Stimulated activated CD8-positive, alpha-beta memory T cell treated with anti-CD3 and anti-CD28 coated beads, Interleukin-2, amount 100 ng/mL, for 48 hours (primary cell): ENCODE data around the gene PGLYRP4.
"Not testable (repeated sequence)": the region's sequence is repeated elsewhere in the genome, so short reads cannot be mapped to it uniquely, and the experiment has no call there.

Experiments used
- DNase-seq, 2 donors: peaks; one replicate each; pipeline ENCODE4 v3.0.0-alpha.2; 2020; ENCODE audit warnings: low read depth in 2 of 2

Gene PGLYRP4

DNA sequence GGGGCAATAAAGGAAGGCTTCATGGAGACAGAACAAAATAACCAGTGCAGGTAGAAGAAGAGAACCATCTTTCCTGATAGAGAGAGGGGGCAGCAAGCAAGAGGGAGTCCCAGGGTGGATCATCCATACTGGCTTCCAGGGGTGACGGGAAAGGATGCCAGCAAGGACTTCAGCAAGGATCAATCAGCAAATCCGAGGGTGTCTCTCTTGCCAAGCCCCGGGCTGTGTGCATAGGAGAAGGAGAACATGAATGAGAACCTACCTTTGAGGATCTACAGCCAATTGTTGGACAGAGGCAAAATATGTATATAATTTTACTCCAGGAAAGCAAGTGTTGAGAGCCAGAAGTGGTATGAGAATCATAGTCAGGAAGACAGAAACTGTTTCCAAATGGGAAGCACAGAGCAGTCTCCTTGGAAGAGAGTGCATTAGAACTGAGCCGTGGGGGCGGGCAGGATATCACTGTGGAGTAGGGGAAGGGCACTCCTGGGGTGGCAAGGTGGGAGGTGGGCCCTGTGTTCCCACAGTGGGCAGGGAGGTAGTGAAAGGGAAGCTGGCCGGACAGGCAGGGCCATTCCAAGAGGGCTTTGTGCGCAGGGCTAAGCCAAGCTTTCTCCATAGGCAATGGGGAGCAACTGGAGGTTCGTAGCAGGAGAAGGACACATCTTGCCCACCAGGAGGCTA lies 7.9 kb upstream of the PGLYRP4 start:
- DNase-seq, result no peak

DNA sequence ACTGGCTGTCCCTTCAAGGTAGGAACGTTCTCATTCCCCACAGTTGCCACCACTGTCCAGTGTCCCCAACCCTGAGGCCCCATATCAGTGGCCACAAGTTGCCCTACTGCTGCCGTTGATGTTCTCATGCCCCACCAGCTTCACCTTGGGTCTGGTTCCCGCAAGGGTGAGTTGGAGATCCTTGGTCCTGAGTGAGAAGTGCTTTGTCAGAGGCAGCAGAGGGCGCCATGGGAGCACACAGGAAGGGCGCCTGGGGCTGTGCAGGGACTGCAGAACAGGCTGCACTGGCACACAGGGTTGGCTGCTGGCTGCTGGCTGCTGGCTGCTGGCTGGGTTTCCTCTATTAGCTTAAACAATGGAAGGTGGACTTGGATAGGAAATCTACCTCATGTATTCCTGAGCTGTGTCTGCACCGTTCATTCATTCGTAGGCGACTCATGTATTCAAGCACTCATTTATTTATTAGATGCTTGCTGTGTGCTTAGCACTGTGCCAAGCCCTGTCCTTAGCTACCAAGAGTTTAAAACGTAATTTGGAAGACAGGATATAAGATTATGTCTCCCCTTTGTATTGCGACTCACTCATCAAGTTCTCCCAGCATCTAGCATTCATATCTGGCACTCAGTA lies 6.9 kb upstream of the PGLYRP4 start:
- DNase-seq, result peak; percentile 12 to 21

DNA sequence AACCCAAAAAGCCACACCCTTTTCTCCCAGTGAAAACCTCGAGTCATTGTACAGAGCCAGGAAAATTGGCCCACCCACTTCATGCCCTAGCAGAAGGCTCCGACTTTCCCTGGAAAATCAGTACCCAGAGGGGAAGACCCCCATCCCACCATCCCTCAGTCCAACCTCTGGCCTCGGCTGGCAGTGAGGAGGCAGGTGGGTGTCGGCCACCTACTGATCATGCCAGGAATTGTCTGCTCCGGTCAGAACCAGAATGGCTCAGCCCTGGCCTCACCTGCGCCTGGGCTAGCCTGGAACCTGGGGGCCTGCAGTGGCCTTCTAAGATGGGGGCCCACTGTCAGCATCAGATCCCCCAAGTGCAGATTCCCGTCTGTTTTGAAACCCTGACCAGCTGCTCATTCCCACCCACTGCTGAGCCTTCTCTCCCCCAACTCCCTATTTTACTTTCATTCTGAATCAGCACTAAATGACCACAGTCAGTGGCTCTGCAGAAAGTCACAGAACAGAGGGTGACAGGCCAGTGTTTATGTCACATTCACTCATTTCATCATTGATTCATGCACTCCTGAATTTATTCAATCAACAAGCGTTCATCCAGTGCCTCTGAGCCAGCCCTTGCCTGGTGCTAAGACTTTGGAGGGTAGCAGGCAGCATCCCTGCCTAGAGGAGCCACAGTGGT lies 6.0 kb upstream of the PGLYRP4 start:
- DNase-seq, result no peak

DNA sequence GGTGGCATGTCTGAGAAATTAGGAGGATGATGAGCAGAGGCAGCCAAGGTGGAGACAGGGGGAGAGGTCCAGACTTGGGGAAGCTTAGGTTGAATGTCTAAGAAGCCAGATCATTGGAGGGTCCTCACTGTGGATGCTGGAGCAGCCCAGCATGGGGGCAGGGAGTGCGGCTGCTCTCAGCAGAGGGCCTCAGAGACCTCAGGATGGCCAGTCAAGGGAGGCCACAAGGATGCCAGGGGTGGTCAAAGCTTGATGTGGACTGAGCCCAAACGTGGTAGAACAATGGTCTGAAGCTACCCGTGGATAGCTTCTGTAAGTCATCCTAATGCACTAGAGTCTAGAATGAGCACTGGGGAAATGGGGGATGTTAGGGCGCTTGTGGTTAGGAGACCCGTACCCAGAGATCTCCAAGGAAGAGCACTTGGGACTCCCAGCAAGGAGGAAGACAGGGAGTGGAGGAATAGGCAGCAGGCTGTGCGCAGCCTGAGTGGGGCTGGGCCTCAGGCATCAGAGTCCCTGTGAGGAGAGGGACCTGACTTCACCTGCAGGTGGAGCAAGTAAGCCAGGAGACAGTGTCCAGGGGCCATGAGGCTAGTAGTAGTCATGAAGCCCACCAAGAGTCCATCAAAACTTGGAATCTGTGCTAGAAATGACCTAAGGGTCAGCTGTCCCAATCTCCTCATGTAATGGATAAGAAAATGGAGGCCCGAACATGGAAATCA lies 4.7 kb upstream of the PGLYRP4 start:
- DNase-seq, result no peak

DNA sequence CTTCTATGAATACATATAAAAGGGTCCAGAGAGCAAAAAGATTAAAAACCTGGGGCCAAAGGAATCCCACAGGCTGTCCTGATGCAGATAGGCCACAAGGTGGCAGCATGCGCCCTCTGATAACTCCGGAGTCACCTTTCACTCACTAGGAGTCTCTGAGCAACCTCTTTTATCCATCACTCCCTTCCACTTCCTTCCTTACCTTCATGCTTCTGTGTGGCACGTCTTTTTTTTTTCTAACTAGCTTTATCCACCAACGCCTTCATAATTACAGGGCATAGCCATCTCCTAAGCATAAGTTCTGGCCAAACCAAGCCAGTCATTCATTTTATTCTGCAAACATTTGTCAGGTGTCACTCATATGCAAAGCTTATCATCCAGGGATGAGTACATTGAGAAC lies 3.9 kb upstream of the PGLYRP4 start:
- DNase-seq, result peak; percentile 27 to 52

DNA sequence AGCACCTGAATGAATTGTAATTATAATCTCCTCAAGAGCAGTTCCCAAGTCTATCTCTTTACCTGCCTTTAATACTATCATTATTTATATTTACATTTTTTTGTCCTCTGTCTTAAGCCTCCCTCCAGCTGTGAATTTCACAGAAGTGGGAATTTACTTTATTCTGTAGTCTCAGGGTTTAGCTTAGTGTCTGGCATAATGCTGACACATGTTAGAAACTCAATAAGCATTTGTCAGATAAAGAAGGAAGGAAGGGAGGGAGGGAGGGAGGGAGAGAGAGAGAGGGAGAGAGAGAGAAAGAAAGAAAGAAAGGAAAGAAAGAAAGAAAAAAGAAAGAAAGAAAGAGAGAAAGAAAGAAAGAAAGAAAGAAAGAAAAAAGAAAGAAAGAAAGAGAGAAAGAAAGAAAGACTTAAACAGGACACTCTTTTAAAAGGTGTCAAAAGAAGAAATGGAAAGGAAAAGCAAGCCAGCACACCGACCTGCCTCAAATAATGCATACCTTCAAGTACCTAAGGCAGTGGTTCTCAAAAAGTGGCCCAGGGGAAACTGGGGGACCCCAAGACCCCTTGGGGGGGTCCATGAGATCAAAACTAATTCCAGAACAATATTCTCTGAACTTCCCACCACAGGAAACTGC lies 1.8 kb upstream of the PGLYRP4 start:
- no peak for DNase-seq

DNA sequence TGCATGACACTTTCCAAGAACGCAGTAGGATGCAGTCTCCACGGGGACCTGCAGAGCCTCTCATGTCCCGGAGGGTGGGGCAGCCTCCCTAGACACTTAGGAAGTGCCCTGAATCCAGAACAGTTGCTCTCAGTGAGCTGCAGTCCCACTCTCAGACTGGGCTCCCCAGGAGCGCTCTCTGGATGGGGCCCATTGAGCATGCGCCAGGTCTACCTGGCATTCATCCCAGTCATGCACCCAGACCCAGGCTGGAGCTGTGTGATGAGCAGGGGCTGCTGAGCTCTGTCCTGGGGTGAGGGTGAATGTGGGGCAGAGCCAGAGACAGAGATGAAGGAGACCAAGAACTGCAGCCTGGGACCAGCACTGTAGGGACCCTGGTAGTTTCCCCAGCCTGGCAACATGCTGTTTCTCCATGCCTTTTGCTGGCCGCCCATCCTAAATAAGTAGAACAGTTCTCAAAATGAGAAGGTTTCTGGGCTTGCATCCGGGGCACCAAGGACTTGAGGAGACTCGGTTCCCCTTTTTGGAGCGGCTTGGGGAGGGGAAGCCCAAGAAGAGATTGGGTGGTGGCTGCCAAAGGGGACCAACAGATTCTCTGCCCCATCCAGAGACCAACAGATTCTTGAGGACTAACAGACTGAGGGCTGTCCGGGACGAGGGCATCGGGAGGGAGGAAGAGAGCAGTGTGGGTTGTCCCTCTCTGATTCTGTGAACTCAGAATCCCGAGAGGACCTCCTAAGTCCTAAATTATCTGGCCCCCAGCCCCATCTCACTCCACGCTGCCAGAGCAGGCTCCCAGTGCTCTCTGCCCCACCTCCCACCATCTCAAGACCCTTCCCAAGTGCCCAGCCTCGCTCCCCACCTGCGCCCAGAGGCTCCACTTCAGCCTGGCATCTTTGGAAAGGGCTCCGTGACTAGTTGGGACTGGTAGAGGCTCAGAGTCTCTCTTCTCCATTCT lies 1.0 kb upstream of the PGLYRP4 start:
- DNase-seq, result no peak

DNA sequence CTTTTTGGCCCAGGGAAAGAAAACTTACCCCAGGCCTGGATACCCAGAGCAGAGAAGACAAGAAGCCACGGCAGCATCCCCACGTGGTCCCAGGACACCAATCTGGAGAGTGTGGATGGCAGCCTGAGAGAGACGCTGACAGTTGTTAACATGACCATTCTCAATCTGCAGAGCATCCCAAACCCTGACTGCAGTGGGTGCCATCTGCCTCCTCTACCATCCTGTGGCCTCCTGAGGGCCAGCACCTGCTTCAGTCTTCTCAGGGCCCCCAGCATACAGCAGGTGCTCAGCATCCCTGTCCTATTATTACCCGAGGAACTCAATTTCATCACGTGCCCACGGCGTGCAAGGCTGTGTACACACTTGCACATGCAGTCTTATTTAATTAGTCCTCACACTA lies 785 bp downstream of the PGLYRP4 start:
- DNase-seq, result no peak

DNA sequence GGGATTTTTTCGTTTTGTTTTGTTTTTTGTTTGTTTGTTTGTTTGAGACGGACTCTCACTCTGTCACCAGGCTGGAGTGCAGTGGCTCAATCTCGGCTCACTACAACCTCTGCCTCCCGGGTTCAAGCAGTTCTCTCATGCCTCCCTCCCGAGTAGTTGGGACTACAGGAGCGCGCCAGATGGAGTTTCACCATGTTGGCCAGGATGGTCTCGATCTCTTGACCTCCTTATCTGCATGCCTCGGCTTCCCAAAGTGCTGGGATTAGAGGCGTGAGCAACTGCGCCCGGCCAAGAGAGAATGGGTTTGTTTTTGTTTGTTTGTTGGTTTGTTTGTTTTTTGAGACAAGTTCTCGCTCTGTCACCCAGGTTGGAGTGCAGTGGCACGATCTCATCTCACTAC lies 1.6 kb downstream of the PGLYRP4 start:
- not testable (repeated sequence) for DNase-seq

DNA sequence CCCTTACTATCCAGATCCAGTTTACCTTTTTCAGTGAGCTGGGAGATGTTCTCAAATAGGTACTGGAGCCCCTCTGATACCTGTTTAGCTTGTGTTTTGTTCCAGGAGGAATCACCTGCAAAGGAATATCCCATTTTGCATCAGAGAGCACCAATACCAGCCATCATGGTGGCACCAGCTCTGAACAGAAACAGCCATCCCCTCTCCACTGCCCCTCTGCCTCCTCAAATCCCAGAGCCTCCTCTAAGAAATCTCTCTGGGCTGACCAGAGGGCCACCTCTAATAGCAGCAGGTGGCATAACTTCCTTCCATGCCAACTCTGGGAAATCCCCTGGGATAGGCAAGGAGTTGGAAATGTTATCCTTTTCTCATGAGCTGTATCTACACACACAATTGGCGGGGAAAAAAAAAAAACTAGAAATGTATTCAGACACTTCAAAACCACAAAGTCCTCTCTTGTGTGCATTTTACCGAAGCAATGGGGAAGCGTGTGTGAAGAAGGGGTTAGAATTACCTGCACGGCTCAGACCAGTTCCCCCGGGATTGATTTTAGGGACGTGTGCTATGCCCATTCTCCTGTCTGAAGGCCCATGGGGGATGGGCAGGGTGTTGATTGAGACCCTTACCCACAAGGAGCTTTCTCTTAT lies 2.4 kb downstream of the PGLYRP4 start:
- DNase-seq, result no peak

DNA sequence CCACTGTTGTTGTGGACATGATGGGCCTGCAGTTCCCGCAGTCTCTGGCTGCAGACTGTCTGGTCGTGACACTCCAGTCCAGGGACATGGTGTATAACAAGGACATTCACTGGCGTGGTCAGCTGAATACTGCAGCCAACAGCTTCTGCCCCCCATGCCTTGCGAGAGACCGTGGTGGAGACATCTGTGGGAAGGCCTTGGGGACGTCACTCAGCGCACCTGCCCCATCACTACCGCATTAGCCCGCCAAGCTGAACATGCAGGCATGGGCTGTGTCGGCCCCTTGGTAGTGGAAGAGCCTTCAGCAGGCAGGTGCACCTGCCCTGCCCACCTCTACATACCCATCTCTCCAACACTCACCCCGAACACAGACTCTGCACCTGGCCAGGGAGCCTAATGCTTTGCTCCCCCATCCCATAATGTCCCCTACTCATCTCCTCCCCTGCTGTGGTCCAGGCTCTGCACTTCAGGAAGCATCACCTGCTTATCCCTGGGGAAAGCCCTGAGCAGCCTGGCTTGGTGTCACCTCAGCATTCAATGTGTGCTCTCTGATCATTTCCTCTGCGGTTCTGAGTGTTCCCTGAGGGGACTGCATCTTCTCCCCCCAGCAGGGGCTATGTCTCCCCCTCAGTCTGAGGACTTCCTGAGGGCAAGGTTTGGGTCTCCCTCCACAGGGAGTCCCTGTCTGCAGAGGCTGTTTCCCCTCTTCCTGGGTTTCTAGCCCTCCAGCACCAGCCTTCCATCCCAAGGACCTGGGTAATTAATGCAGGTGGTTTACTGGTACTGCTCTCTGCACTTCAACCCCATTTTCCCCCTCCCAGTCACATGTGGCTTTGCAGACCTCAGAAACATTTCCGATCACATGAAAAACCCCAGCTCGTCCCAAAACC lies 3.2 kb downstream of the PGLYRP4 start:
- DNase-seq, result no peak

DNA sequence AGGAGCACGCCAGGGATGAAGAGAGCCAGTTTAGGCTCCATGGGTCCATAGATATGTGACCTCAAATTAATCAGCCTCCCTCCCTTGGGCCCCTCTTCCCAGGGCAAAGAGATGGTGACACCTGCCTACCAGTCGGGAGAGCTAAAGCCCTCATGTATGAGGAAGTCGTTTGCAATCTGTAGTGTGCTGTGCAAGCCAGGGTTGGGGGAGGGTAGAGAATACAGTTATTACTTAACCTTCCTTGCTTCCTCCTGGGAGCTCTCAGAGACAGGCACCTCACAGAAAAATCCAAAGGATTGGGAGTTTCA lies 4.0 kb downstream of the PGLYRP4 start:
- no peak for DNase-seq

DNA sequence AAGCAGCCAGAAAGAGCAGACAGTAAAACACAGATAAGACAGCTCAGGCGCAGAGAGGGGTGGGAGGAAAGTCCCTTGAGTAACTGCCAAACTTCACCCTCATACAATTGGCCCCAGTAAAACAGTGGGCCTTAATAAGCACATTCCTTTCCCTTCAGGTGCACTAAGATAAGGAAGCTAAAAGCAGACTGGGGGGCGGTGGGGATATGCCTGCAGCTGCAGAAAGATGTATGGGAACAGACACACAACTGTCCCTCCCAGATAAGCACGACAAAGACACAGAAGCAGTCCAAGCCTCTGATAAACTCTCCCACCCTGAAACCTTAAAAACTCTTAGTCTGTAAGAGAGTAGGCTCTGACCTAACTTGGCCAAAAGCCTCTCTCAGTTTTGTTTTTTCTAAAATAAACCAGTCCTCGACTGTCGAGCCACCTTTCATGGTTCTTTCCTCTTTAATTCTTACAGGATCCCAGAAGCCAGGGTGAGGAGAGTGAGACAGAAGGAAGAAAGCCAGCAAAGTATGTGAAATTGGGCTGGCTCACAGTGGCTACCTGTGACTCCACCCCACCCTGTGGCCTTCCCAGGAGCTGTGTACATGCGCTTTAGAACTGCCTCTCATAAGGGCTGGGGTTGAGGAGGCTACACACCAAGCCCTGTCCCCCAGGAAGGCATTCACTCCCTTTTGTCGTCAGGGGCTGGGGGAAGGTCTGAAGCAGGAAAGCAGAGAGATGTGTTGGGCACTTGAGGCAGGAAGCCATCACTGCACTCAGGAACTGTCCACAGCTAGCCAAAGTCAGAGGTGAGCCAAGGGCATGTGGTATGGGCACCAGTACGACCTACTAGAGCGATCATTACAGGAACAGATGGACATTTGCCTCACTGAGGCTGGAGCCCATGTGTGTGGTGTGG lies 4.6 kb downstream of the PGLYRP4 start:
- DNase-seq, result no peak

DNA sequence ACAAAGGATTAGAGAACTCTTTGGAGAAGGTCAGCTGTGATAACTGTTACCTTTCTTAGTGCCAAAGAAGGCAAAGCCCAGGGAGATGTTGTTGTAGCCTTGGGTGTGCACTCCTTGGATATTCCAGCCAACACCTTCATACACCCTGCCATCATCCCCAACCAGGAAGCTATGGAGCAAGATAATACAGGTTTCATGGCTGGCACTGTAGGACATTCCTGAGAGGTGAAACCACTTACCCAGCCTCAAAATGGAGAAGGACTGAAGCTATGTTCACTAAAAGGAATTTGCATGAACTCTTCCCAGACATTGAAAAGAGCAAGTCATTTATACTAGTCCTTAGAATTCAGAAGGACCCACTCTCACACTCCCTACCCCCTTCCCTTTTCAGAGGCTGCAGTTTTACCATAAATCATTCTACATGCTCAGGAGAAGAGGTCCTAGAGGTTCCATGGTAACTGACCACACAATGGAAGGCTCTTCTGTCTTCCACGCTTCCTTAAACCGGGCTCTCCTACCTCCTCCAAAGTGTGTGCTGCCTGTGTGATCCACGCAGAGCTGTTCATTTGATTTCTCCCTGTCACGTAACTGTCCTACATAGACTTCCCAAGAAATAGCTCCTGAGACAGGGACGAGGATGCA lies 5.5 kb downstream of the PGLYRP4 start:
- no peak for DNase-seq

DNA sequence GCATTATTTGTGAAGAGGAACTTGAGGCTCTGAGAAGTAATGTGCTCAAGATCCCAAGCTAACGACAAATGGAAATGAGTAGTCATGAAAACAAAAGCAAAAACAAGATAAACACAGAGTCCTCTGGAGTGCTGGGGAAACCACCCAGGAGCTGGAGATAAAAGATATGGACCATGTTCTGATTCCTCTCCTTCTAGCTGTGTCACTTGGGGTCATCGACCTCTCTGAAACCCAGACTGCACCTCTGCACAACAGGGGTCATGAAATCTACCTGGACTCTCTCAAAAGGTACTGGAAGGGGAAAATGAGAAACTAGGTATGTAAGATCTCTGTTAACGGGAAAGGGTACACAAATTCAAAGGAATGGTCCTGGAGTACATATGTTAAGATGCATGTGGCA lies 6.5 kb downstream of the PGLYRP4 start:
- no peak for DNase-seq

DNA sequence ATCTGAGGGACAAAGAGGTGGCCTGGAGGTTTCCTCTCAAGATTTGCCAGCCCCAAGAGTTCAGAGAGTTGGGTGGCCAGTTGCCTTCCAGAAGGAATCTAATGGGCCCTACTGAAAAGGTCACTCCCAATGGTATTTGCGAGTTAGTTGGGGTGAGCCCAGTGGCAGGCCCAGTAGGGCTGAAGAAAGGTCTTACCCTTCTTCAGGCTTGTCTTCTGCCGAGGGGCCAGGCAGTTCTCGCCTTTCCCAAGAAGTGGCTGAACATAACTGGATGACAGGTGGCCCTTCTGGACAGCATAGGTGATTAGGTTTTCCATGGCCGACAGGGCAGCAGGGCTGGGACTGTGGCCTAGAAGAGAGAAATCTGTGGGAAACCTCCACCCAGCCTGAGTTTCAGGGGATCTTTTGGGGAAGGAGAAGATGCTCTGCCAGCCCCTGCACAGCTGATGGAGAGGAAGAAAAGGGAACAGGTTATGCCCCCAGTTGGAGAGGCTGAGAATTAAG lies 7.2 kb downstream of the PGLYRP4 start:
- no peak for DNase-seq

DNA sequence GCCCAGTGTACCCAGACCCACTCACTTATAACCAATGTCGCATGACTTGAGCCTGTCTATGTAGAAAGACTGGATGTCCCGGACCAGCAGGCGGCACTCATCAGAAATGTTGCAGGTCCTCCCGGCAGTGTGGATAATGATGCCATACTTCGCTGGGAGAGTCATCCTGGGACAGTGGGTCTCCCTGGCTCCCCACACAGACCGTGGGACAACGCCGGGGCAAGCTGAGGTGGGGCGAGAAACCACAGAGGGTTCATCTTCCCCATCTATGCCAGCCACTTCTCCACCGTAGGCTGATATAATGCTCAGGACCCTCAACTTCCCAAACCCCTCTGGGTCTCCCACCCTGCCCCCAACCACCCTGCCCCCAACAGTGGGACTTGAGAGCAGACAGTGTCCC lies 8.3 kb downstream of the PGLYRP4 start:
- no peak for DNase-seq

DNA sequence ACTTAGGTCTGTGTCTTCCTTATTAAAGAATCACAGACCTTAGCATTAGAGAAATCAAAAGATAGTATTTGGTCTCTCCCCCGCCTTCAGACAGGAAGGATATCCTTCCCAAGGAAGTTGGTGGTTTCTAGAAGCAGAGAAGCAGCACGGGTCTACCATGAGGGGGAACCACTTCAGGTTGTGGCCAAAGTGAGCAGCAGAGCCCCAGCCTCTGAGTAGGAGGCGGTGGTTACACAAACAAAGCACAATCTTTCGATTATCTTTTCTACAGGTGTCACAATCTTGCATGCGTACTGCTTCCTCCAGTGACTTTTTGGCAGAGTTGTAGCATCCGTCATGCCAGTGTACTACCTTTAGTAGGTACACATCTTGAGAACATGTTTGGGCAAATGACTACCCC lies 8.8 kb downstream of the PGLYRP4 start:
- DNase-seq, result no peak
